GM18526 (cell line): Measurements from ENCODE around the gene TTC36.

Experiments
- POLR2A ChIP-seq: IDR thresholded peaks from 3 replicates; pipeline ENCODE4 v1.6.1; 2011; ENCODE audit not compliant: insufficient read length; ENCODE audit errors: extremely low read depth

The TTC36 gene

GRCh38 chr11:118529584-118530175 is 2.4 kb downstream of the TTC36 start:
- TF ChIP-seq POLR2A, result no peak

- TF ChIP-seq POLR2A, result no peak
Measured at GRCh38 chr11:118530180-118530682, 3.0 kb downstream of the TTC36 start.

- TF ChIP-seq POLR2A, result peak; percentile 21
Measured at GRCh38 chr11:118530683-118531596, 3.7 kb downstream of the TTC36 start, which contains the start of gene TMEM25. TMEM25 (plus strand) TSS chr11:118531192; CDS start chr11:118531802, 610 bp downstream.

- TF ChIP-seq POLR2A, result no peak
Measured at GRCh38 chr11:118531597-118532084, 4.4 kb downstream of the TTC36 start.

- no peak for TF ChIP-seq POLR2A
Measured at GRCh38 chr11:118532091-118532490, 4.8 kb downstream of the TTC36 start.

GRCh38 chr11:118532852-118533768 is 5.8 kb downstream of the TTC36 start:
- no peak for TF ChIP-seq POLR2A

GRCh38 chr11:118533769-118534729 is 6.8 kb downstream of the TTC36 start:
- no peak for TF ChIP-seq POLR2A

- TF ChIP-seq POLR2A, result no peak
Measured at GRCh38 chr11:118535261-118535660, 8.0 kb downstream of the TTC36 start.

- no peak for TF ChIP-seq POLR2A
Measured at GRCh38 chr11:118536726-118537125, 9.5 kb downstream of the TTC36 start.

GRCh38 chr11:118537409-118537980 is 10.2 kb downstream of the TTC36 start:
- no peak for TF ChIP-seq POLR2A

GRCh38 chr11:118544010-118544646 is 16.9 kb downstream of the TTC36 start:
- TF ChIP-seq POLR2A, result no peak

- TF ChIP-seq POLR2A, result no peak
Measured at GRCh38 chr11:118544647-118545010, 17.4 kb downstream of the TTC36 start.

GRCh38 chr11:118545533-118545932 is 18.3 kb downstream of the TTC36 start:
- no peak for TF ChIP-seq POLR2A
